GM12872 (cell line): ENCODE data around the gene PTPRG.
A peak's percentile ranks its signal among the peaks of the same experiment; 100 is the strongest.

ENCODE experiments used
- CTCF ChIP-seq: IDR thresholded peaks from 3 replicates; pipeline ENCODE4 v1.5.1; 2011; ENCODE audit warnings: low read depth, mild to moderate bottlenecking, low read length, moderate library complexity; ENCODE audit not compliant: insufficient read depth

Gene PTPRG

DNA sequence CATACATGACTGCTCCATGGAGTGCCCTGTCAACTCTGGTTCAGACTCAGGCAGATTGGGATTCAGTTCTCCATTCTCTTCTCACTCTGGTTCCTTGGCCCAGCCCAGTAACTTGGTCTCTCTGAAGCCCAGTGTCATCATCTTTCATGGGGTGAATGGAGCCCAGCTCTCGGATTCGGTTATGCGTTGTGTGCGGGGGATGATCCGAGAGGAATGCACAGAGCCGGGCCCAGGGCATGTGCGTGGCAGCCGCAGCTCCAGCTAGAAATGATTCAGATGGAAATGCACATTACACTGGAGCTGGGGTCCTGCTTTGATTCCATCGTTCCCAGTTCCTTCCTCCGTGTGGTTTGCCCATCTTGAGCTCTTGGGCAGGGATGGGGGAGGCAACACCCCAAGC is 622.6 kb downstream of the PTPRG start:
- no peak for TF ChIP-seq CTCF

DNA sequence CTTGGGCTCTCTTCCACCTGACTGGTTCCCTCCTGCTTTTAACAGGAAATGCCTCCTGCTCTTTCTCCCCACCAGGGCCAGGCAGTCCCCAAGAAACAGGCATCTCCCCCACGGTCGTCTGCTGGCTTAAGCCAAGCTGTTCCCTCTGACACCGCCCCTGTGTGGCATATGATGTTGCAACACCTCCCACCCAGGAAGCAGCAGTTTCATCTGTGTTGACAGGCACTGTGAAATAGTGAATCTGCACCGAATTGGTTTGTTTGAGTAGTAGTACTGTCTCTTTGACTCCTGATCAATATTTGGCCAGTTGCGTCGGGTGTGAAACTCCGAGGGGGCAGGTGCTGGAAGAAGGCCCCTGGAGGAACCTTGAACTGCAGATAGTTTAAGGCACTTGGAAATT is 623.2 kb downstream of the PTPRG start:
- no peak for TF ChIP-seq CTCF

GRCh38 chr3:62187022-62187431 is 625.7 kb downstream of the PTPRG start:
- TF ChIP-seq CTCF: peak; percentile 54; the same call in 2 of the 3 replicates

- TF ChIP-seq CTCF: peak; percentile 83
These were observed 627.5 kb downstream of the PTPRG start for GRCh38 chr3:62188681-62189375.

- TF ChIP-seq CTCF: no peak
These were observed 628.0 kb downstream of the PTPRG start for GRCh38 chr3:62189376-62189698.

DNA sequence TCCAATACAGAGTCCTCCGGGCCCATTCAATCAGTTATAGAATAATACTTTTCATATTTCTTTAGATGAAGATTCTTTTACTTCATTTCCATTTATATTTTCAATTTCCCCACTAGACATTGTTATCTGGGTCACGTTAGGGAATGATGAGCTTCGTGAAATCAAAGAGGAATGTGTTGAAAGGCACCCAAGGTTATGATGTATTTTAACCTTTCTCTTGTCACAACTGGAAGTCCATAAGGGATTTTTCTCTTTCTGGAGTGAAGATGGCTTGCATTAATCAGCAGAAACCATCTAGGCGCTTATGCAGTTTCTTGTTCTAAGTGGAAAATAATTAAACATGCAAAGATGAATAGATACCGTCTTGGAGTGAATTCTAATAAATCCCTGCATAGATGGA is 631.5 kb downstream of the PTPRG start:
- TF ChIP-seq CTCF: no peak

GRCh38 chr3:62193586-62194345 is 632.4 kb downstream of the PTPRG start:
- no peak for TF ChIP-seq CTCF
